Measurements from ENCODE around the gene STK32A.

The STK32A gene

GRCh38 chr5:147234825-147235635 lies at the start of gene STK32A:
Gene STK32A, plus strand, starts transcription at chr5:147235026. Its CDS starts 4,609 bp downstream, at chr5:147239635.
- Histone ChIP-seq H3K27ac (ENCODE audit: low read length) (no peak within 1 kb of the TSS), H3K9ac (ENCODE audit: low read length) (no peak within 1 kb of the TSS), H3K9me3 (ENCODE audit: control insufficient read depth, low read depth, low read length) (no peaks in the 10 kb centered on the region), H3K4me1 (ENCODE audit: control insufficient read depth, low read depth, low read length) (no peaks in the 10 kb centered on the region), H3K27me3 (ENCODE audit: control insufficient read depth, insufficient read depth, low read length) (peaks cover 59% of the 10 kb centered on the region), H3K36me3 (ENCODE audit: control insufficient read depth, low read depth, low read length) (no peaks in the 10 kb centered on the region), H3K4me3 (ENCODE audit: low read length) (peak within 1 kb of the TSS; percentile 65)

GRCh38 chr5:147187099-147187540 lies 47.7 kb upstream of the STK32A start:
- Histone ChIP-seq H3K9ac (ENCODE audit: low read length) (no peak overlapping the region), H3K27me3 (ENCODE audit: control insufficient read depth, insufficient read depth, low read length) (no peaks in the 10 kb centered on the region), H3K4me3 (ENCODE audit: low read length) (no peak overlapping the region), H3K27ac (ENCODE audit: low read length) (no peak overlapping the region), H3K4me1 (ENCODE audit: control insufficient read depth, low read depth, low read length) (peaks cover 13% of the 10 kb centered on the region), H3K9me3 (ENCODE audit: control insufficient read depth, low read depth, low read length) (no peaks in the 10 kb centered on the region), H3K36me3 (ENCODE audit: control insufficient read depth, low read depth, low read length) (no peaks in the 10 kb centered on the region)

- Histone ChIP-seq H3K4me1 (ENCODE audit: control insufficient read depth, low read depth, low read length) (peaks cover 18% of the 10 kb centered on the region), H3K27ac (ENCODE audit: low read length) (no peak overlapping the region), H3K36me3 (ENCODE audit: control insufficient read depth, low read depth, low read length) (no peaks in the 10 kb centered on the region), H3K9me3 (ENCODE audit: control insufficient read depth, low read depth, low read length) (no peaks in the 10 kb centered on the region), H3K4me3 (ENCODE audit: low read length) (no peak overlapping the region), H3K9ac (ENCODE audit: low read length) (no peak overlapping the region), H3K27me3 (ENCODE audit: control insufficient read depth, insufficient read depth, low read length) (no peaks in the 10 kb centered on the region)
Measured at GRCh38 chr5:147188200-147189108, 46.4 kb upstream of the STK32A start.

GRCh38 chr5:147189109-147189424 lies 45.8 kb upstream of the STK32A start:
- Histone ChIP-seq H3K4me1 (ENCODE audit: control insufficient read depth, low read depth, low read length) (peaks cover 21% of the 10 kb centered on the region), H3K27ac (ENCODE audit: low read length) (no peak overlapping the region), H3K27me3 (ENCODE audit: control insufficient read depth, insufficient read depth, low read length) (no peaks in the 10 kb centered on the region), H3K4me3 (ENCODE audit: low read length) (no peak overlapping the region), H3K9me3 (ENCODE audit: control insufficient read depth, low read depth, low read length) (no peaks in the 10 kb centered on the region), H3K36me3 (ENCODE audit: control insufficient read depth, low read depth, low read length) (no peaks in the 10 kb centered on the region), H3K9ac (ENCODE audit: low read length) (no peak overlapping the region)

GRCh38 chr5:147190331-147190730 lies 44.5 kb upstream of the STK32A start:
- Histone ChIP-seq H3K27me3 (ENCODE audit: control insufficient read depth, insufficient read depth, low read length) (no peaks in the 10 kb centered on the region), H3K9ac (ENCODE audit: low read length) (no peak overlapping the region), H3K9me3 (ENCODE audit: control insufficient read depth, low read depth, low read length) (no peaks in the 10 kb centered on the region), H3K4me3 (ENCODE audit: low read length) (no peak overlapping the region), H3K27ac (ENCODE audit: low read length) (no peak overlapping the region), H3K36me3 (ENCODE audit: control insufficient read depth, low read depth, low read length) (no peaks in the 10 kb centered on the region), H3K4me1 (ENCODE audit: control insufficient read depth, low read depth, low read length) (peaks cover 21% of the 10 kb centered on the region)

- no peak overlapping the region for H3K9ac ChIP-seq (ENCODE audit: low read length)
- H3K4me1 ChIP-seq (ENCODE audit: control insufficient read depth, low read depth, low read length): peaks cover 21% of the 10 kb centered on the region
- H3K27ac ChIP-seq (ENCODE audit: low read length): no peak overlapping the region
- H3K4me3 ChIP-seq (ENCODE audit: low read length): no peak overlapping the region
- H3K27me3 ChIP-seq (ENCODE audit: control insufficient read depth, insufficient read depth, low read length): no peaks in the 10 kb centered on the region
- H3K9me3 ChIP-seq (ENCODE audit: control insufficient read depth, low read depth, low read length): no peaks in the 10 kb centered on the region
- no peaks in the 10 kb centered on the region for H3K36me3 ChIP-seq (ENCODE audit: control insufficient read depth, low read depth, low read length)
Measured at GRCh38 chr5:147193123-147193522, 41.7 kb upstream of the STK32A start.

- no peaks in the 10 kb centered on the region for H3K27me3 ChIP-seq (ENCODE audit: control insufficient read depth, insufficient read depth, low read length)
- no peak overlapping the region for H3K9ac ChIP-seq (ENCODE audit: low read length)
- H3K27ac ChIP-seq (ENCODE audit: low read length): no peak overlapping the region
- no peaks in the 10 kb centered on the region for H3K4me1 ChIP-seq (ENCODE audit: control insufficient read depth, low read depth, low read length)
- H3K4me3 ChIP-seq (ENCODE audit: low read length): no peak overlapping the region
- no peaks in the 10 kb centered on the region for H3K9me3 ChIP-seq (ENCODE audit: control insufficient read depth, low read depth, low read length)
- no peaks in the 10 kb centered on the region for H3K36me3 ChIP-seq (ENCODE audit: control insufficient read depth, low read depth, low read length)
Measured at GRCh38 chr5:147200004-147200403, 34.8 kb upstream of the STK32A start.

- no peaks in the 10 kb centered on the region for H3K27me3 ChIP-seq (ENCODE audit: control insufficient read depth, insufficient read depth, low read length)
- no peak overlapping the region for H3K27ac ChIP-seq (ENCODE audit: low read length)
- H3K36me3 ChIP-seq (ENCODE audit: control insufficient read depth, low read depth, low read length): no peaks in the 10 kb centered on the region
- no peaks in the 10 kb centered on the region for H3K4me1 ChIP-seq (ENCODE audit: control insufficient read depth, low read depth, low read length)
- H3K4me3 ChIP-seq (ENCODE audit: low read length): no peak overlapping the region
- no peaks in the 10 kb centered on the region for H3K9me3 ChIP-seq (ENCODE audit: control insufficient read depth, low read depth, low read length)
- H3K9ac ChIP-seq (ENCODE audit: low read length): no peak overlapping the region
Measured at GRCh38 chr5:147203213-147203612, 31.6 kb upstream of the STK32A start.

- Histone ChIP-seq H3K9me3 (ENCODE audit: control insufficient read depth, low read depth, low read length) (no peaks in the 10 kb centered on the region), H3K27ac (ENCODE audit: low read length) (no peak overlapping the region), H3K4me1 (ENCODE audit: control insufficient read depth, low read depth, low read length) (no peaks in the 10 kb centered on the region), H3K27me3 (ENCODE audit: control insufficient read depth, insufficient read depth, low read length) (no peaks in the 10 kb centered on the region), H3K36me3 (ENCODE audit: control insufficient read depth, low read depth, low read length) (no peaks in the 10 kb centered on the region), H3K9ac (ENCODE audit: low read length) (no peak overlapping the region), H3K4me3 (ENCODE audit: low read length) (no peak overlapping the region)
Measured at GRCh38 chr5:147204576-147204975, 30.2 kb upstream of the STK32A start.

GRCh38 chr5:147208134-147208533 lies 26.7 kb upstream of the STK32A start:
- H3K27ac ChIP-seq (ENCODE audit: low read length): no peak overlapping the region
- no peaks in the 10 kb centered on the region for H3K36me3 ChIP-seq (ENCODE audit: control insufficient read depth, low read depth, low read length)
- no peaks in the 10 kb centered on the region for H3K4me1 ChIP-seq (ENCODE audit: control insufficient read depth, low read depth, low read length)
- H3K27me3 ChIP-seq (ENCODE audit: control insufficient read depth, insufficient read depth, low read length): no peaks in the 10 kb centered on the region
- H3K9ac ChIP-seq (ENCODE audit: low read length): no peak overlapping the region
- no peak overlapping the region for H3K4me3 ChIP-seq (ENCODE audit: low read length)
- H3K9me3 ChIP-seq (ENCODE audit: control insufficient read depth, low read depth, low read length): no peaks in the 10 kb centered on the region

GRCh38 chr5:147216552-147217154 lies 18.2 kb upstream of the STK32A start:
- Histone ChIP-seq H3K4me3 (ENCODE audit: low read length) (peak overlapping the region; percentile 6), H3K27me3 (ENCODE audit: control insufficient read depth, insufficient read depth, low read length) (no peaks in the 10 kb centered on the region), H3K27ac (ENCODE audit: low read length) (no peak overlapping the region), H3K9me3 (ENCODE audit: control insufficient read depth, low read depth, low read length) (no peaks in the 10 kb centered on the region), H3K4me1 (ENCODE audit: control insufficient read depth, low read depth, low read length) (peaks cover 11% of the 10 kb centered on the region), H3K36me3 (ENCODE audit: control insufficient read depth, low read depth, low read length) (no peaks in the 10 kb centered on the region), H3K9ac (ENCODE audit: low read length) (no peak overlapping the region)
